Measurements from ENCODE around the gene GUCY1A2.

GRCh38 chr11:107040433-107041087, 22.3 kb upstream of the GUCY1A2 start:
- no peak for TF ChIP-seq CTCF (optimal IDR thresholded peaks at IDR 0.05 in 1 of 3, IDR thresholded peaks at IDR 0.05 in 1 of 3, conservative IDR thresholded peaks at IDR 0.05 in 1 of 3; ENCODE audit: extremely low read depth in 1 of 3, insufficient read depth in 2 of 3, low read length in 3 of 3)
- no peak for TF ChIP-seq EZH2 (IDR thresholded peaks at IDR 0.05; ENCODE audit: low read length)

Measured in keratinocyte (primary cell).